IPS-11a (cell line): ENCODE measurements around the gene SUPT3H.

ENCODE experiments used
- H3K4me3 ChIP-seq: one replicate; pipeline ENCODE4 v1.5.1; 2013; ENCODE audit warnings: low read depth, low read length, control low read depth

The SUPT3H gene

GRCh38 chr6:45265246-45265645, 112.5 kb downstream of the SUPT3H start:
- H3K4me3 ChIP-seq: no peak overlapping the region

- no peak overlapping the region for H3K4me3 ChIP-seq
Measured at GRCh38 chr6:45260696-45261095, 117.0 kb downstream of the SUPT3H start.

- H3K4me3 ChIP-seq: no peak overlapping the region
Measured at GRCh38 chr6:45256697-45257695, 120.7 kb downstream of the SUPT3H start.

- H3K4me3 ChIP-seq: no peak overlapping the region
Measured at GRCh38 chr6:45255434-45255833, 122.3 kb downstream of the SUPT3H start.

- no peak overlapping the region for H3K4me3 ChIP-seq
Measured at GRCh38 chr6:45254253-45254652, 123.5 kb downstream of the SUPT3H start.

GRCh38 chr6:45253453-45253852, 124.3 kb downstream of the SUPT3H start:
- no peak overlapping the region for H3K4me3 ChIP-seq

GRCh38 chr6:45231660-45232059, 146.1 kb downstream of the SUPT3H start:
- no peak overlapping the region for H3K4me3 ChIP-seq

GRCh38 chr6:45229416-45229815, 148.3 kb downstream of the SUPT3H start:
- no peak overlapping the region for H3K4me3 ChIP-seq

- no peak overlapping the region for H3K4me3 ChIP-seq
Measured at GRCh38 chr6:45226081-45226480, 151.7 kb downstream of the SUPT3H start.

GRCh38 chr6:45222380-45222779, 155.4 kb downstream of the SUPT3H start:
- H3K4me3 ChIP-seq: no peak overlapping the region

GRCh38 chr6:45215759-45216158, 162.0 kb downstream of the SUPT3H start:
- H3K4me3 ChIP-seq: no peak overlapping the region

- no peak overlapping the region for H3K4me3 ChIP-seq
Measured at GRCh38 chr6:45212976-45213375, 164.8 kb downstream of the SUPT3H start.

- H3K4me3 ChIP-seq: no peak overlapping the region
Measured at GRCh38 chr6:45209762-45210161, 168.0 kb downstream of the SUPT3H start.

- H3K4me3 ChIP-seq: no peak overlapping the region
Measured at GRCh38 chr6:45206793-45207492, 170.8 kb downstream of the SUPT3H start.

- no peak overlapping the region for H3K4me3 ChIP-seq
Measured at GRCh38 chr6:45201484-45201883, 176.2 kb downstream of the SUPT3H start.

- H3K4me3 ChIP-seq: no peak overlapping the region
Measured at GRCh38 chr6:45200510-45200909, 177.2 kb downstream of the SUPT3H start.

GRCh38 chr6:45199554-45199953, 178.2 kb downstream of the SUPT3H start:
- no peak overlapping the region for H3K4me3 ChIP-seq

- H3K4me3 ChIP-seq: no peak overlapping the region
Measured at GRCh38 chr6:45196121-45196520, 181.6 kb downstream of the SUPT3H start.

GRCh38 chr6:45195137-45195536, 182.6 kb downstream of the SUPT3H start:
- no peak overlapping the region for H3K4me3 ChIP-seq

GRCh38 chr6:45192556-45192955, 185.2 kb downstream of the SUPT3H start:
- H3K4me3 ChIP-seq: no peak overlapping the region

- H3K4me3 ChIP-seq: no peak overlapping the region
Measured at GRCh38 chr6:45191414-45191813, 186.3 kb downstream of the SUPT3H start.

GRCh38 chr6:45187836-45188235, 189.9 kb downstream of the SUPT3H start:
- no peak overlapping the region for H3K4me3 ChIP-seq
